ENCODE data around the gene LEKR1. TPM values are rescaled to one million over a fixed set of nuclear protein-coding genes. Genes with fewer than 3 reads are reported as not detected.

LEKR1 gene
- total and polyA plus RNA-seq, 3 donors from 2014 or later: 9.7 to 23.0 (median 22.9) TPM

- intact Hi-C loops (cut with DNase I; ENCODE audit: low total_unique reads): no loop called here
- 66 to 73% methylated on average over 5 of the region's 5 CpGs for WGBS, 2 donors
- Histone ChIP-seq H3K4me3 (no peak overlapping the region), H3K9me3 (no peaks in the 10 kb centered on the region), H3K36me3 (ENCODE audit: low read depth, missing control alignments) (no peaks in the 10 kb centered on the region), H3K27me3 (no peaks in the 10 kb centered on the region), H3K4me1 (peaks cover 6% of the 10 kb centered on the region), H3K27ac (no peak overlapping the region)
- TF ChIP-seq, protein P1, sequence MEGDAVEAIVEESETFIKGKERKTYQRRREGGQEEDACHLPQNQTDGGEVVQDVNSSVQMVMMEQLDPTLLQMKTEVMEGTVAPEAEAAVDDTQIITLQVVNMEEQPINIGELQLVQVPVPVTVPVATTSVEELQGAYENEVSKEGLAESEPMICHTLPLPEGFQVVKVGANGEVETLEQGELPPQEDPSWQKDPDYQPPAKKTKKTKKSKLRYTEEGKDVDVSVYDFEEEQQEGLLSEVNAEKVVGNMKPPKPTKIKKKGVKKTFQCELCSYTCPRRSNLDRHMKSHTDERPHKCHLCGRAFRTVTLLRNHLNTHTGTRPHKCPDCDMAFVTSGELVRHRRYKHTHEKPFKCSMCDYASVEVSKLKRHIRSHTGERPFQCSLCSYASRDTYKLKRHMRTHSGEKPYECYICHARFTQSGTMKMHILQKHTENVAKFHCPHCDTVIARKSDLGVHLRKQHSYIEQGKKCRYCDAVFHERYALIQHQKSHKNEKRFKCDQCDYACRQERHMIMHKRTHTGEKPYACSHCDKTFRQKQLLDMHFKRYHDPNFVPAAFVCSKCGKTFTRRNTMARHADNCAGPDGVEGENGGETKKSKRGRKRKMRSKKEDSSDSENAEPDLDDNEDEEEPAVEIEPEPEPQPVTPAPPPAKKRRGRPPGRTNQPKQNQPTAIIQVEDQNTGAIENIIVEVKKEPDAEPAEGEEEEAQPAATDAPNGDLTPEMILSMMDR (IDR thresholded peaks at IDR 0.05): no peak
- no peak for TF ChIP-seq POLR2A (IDR thresholded peaks at IDR 0.05)
- DNase-seq: no peak
Measured at GRCh38 chr3:157094751-157095480, 268.8 kb downstream of the LEKR1 start.

Small RNAs within 50 kb of the gene (small RNA-seq; reads per million reads assigned to genes)
- 0 reads per million in 2 donors for gene KLF3P2

Other genes starting within 250 kb of the LEKR1 start
- 10 to 100 TPM; 67.2 to 70.7 TPM for gene TIPARP, start 151.8 kb upstream of the LEKR1 start, total RNA-seq
- 115 TPM for gene TIPARP, start 151.8 kb upstream of the LEKR1 start, polyA plus RNA-seq (ENCODE audit: insufficient read depth, low read depth, low replicate concordance)

Measured in testis (tissue), 3 donors.